Renal pelvis (tissue), 4 donors: ENCODE results near the gene CTNNA1. TPM values are rescaled to one million over a fixed set of nuclear protein-coding genes. Genes with fewer than 3 reads are reported as not detected.
"Not testable (repeated sequence)": the region's sequence is repeated elsewhere in the genome, so short reads cannot be mapped to it uniquely, and the experiment has no call there.

Source experiments
- DNase-seq: peaks from one replicate; pipeline ENCODE4 v3.0.0-alpha.2; 2013
- polyA plus RNA-seq, 3 donors: library from polyadenylated mRNA; unstranded; fragments of 120-200 nt; gene quantifications; one replicate each; pipeline ENCODE4 v1.2.1, GENCODE V29; 2013; ENCODE audit not compliant: insufficient read length in 3 of 3

Gene CTNNA1
- polyA plus RNA-seq, 3 donors, result 369 to 380 (median 369) TPM

GRCh38 chr5:138716456-138716924, 36.7 kb upstream of the CTNNA1 start:
- no peak for DNase-seq

- no peak for DNase-seq
These were observed 35.8 kb upstream of the CTNNA1 start for GRCh38 chr5:138717399-138717798.

- DNase-seq, result peak; percentile 38
These were observed 33.4 kb upstream of the CTNNA1 start for GRCh38 chr5:138719811-138720210.

GRCh38 chr5:138720840-138721239, 32.4 kb upstream of the CTNNA1 start:
- no peak for DNase-seq

GRCh38 chr5:138721979-138722378, 31.2 kb upstream of the CTNNA1 start:
- no peak for DNase-seq

GRCh38 chr5:138722544-138723177, 30.6 kb upstream of the CTNNA1 start:
- no peak for DNase-seq

GRCh38 chr5:138724470-138725146, 28.6 kb upstream of the CTNNA1 start:
- DNase-seq, result no peak

- DNase-seq, result peak; percentile 65
These were observed 27.9 kb upstream of the CTNNA1 start for GRCh38 chr5:138725153-138725817.

- DNase-seq, result no peak
These were observed 27.3 kb upstream of the CTNNA1 start for GRCh38 chr5:138725818-138726416.

GRCh38 chr5:138726848-138727247, 26.4 kb upstream of the CTNNA1 start:
- no peak for DNase-seq

- not testable (repeated sequence) for DNase-seq
These were observed 22.7 kb upstream of the CTNNA1 start for GRCh38 chr5:138730496-138730895.

- DNase-seq, result no peak
These were observed 20.8 kb upstream of the CTNNA1 start for GRCh38 chr5:138732466-138732865.

GRCh38 chr5:138732933-138733332, 20.3 kb upstream of the CTNNA1 start:
- no peak for DNase-seq

GRCh38 chr5:138733509-138733908, 19.7 kb upstream of the CTNNA1 start:
- DNase-seq, result no peak

- no peak for DNase-seq
These were observed 16.9 kb upstream of the CTNNA1 start for GRCh38 chr5:138736293-138736692.

GRCh38 chr5:138737494-138738265, 15.5 kb upstream of the CTNNA1 start:
- no peak for DNase-seq

- DNase-seq, result no peak
These were observed 14.8 kb upstream of the CTNNA1 start for GRCh38 chr5:138738399-138738798.

- no peak for DNase-seq
These were observed 13.3 kb upstream of the CTNNA1 start for GRCh38 chr5:138739938-138740337.

GRCh38 chr5:138743484-138743883, 9.7 kb upstream of the CTNNA1 start:
- no peak for DNase-seq

- no peak for DNase-seq
These were observed 8.0 kb upstream of the CTNNA1 start for GRCh38 chr5:138745268-138745667.

- DNase-seq, result no peak
These were observed 4.6 kb upstream of the CTNNA1 start for GRCh38 chr5:138748630-138749081.

- DNase-seq, result not testable (repeated sequence)
These were observed 1.9 kb upstream of the CTNNA1 start for GRCh38 chr5:138751344-138751743.
